ENCODE results near the gene LAMC3.

The LAMC3 gene

GRCh38 chr9:130975932-130976841, 32.8 kb upstream of the LAMC3 start:
- DNase-seq (ENCODE audit: low read depth, low spot score): no peak
- H3K4me3 ChIP-seq (ENCODE audit: low read length): no peak overlapping the region

DNA sequence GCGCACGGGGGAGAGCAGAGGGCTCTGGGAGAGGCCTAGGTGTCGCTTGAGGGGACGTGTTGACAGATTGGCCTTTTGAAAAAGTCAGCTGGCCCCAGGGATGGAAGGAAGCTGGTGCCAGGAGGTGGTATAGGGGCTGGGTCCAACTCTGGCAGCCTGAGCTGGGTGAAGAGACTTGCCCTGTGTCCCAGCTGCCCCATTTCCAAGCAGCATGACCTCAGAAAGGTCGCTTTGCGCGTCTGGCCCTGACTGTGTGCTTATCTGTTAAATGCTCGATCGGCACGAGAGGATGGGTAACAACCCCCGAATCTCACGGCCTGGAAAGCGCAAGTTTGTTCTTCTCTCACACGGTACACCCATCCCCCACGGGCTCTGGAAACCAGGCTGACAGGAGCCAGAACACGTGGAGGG, 31.2 kb upstream of the LAMC3 start:
- no peak for DNase-seq (ENCODE audit: low read depth, low spot score)
- no peak overlapping the region for H3K4me3 ChIP-seq (ENCODE audit: low read length)

GRCh38 chr9:130979591-130980385, 29.2 kb upstream of the LAMC3 start:
- no peak overlapping the region for H3K4me3 ChIP-seq (ENCODE audit: low read length)

GRCh38 chr9:130980526-130980925, 28.4 kb upstream of the LAMC3 start:
- H3K4me3 ChIP-seq (ENCODE audit: low read length): no peak overlapping the region
- no peak for DNase-seq (ENCODE audit: low read depth, low spot score)

More at GRCh38 chr9:130979591-130980385, 29.2 kb upstream of the LAMC3 start:
- no peak for DNase-seq (ENCODE audit: low read depth, low spot score)

- no peak for DNase-seq (ENCODE audit: low read depth, low spot score)
- H3K4me3 ChIP-seq (ENCODE audit: low read length): no peak overlapping the region
These were observed 27.8 kb upstream of the LAMC3 start for GRCh38 chr9:130981002-130981755.

- no peak for DNase-seq (ENCODE audit: low read depth, low spot score)
- no peak overlapping the region for H3K4me3 ChIP-seq (ENCODE audit: low read length)
These were observed 27.2 kb upstream of the LAMC3 start for GRCh38 chr9:130981756-130982137.

DNA sequence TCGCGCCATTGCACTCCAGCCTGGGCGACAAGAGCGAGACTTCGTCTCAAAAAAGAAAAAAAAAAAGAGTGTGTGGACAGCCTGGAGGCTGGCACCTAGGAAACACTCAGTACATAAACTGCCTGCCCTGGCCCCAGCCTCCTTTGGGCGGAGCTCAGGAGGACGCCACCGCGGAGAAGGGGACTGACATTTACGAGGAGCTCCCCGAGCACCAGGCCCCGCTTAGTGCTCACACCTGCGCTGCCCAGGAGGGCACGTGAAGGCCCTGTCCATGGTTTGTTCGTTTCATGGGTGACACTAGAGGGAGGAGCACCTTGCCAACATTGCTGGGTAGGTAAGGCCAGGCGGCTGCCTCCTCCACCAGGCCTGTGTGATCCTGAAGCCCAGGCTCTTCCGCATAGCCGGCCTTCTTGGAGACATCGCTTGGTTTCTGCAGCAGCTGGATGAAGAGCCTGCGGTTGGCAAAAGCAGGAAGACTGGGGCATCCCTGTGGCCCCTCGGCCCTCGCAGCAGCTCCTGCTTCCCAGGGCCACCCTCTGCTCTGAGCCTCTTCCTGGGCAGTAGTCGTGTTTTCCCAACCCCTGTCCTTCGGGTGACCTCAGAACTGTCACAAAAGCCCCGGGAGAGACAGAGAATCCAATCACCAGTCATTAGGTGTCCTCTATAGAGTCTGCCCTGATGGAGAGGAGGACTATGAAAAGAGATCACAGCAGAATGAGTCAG, 26.2 kb upstream of the LAMC3 start:
- no peak overlapping the region for H3K4me3 ChIP-seq (ENCODE audit: low read length)
- no peak for DNase-seq (ENCODE audit: low read depth, low spot score)

GRCh38 chr9:130983359-130983670, 25.7 kb upstream of the LAMC3 start:
- no peak overlapping the region for H3K4me3 ChIP-seq (ENCODE audit: low read length)

GRCh38 chr9:130983970-130984369, 25.0 kb upstream of the LAMC3 start:
- no peak for DNase-seq (ENCODE audit: low read depth, low spot score)
- H3K4me3 ChIP-seq (ENCODE audit: low read length): no peak overlapping the region

More at GRCh38 chr9:130983359-130983670, 25.7 kb upstream of the LAMC3 start:
- DNase-seq (ENCODE audit: low read depth, low spot score): no peak

DNA sequence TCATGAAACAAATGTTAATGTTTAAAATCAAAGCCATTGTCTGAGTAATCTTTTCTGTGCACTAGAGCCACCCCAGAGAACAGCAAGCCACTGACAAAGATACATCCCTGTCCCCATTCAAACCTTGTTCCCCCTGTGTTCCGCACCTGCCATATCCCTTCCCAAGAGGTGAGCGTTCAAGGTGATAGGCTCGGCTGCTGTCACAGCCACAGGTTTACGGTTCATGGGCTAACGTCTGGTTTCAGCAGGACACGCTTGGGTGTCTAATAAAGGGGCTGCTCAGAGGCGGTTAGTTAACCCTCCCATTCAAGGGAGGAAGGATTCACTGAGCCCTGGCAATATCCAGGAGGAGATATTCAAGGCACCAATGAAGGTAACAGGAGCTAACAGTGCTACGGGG, 24.5 kb upstream of the LAMC3 start:
- H3K4me3 ChIP-seq (ENCODE audit: low read length): no peak overlapping the region
- DNase-seq (ENCODE audit: low read depth, low spot score): no peak

DNA sequence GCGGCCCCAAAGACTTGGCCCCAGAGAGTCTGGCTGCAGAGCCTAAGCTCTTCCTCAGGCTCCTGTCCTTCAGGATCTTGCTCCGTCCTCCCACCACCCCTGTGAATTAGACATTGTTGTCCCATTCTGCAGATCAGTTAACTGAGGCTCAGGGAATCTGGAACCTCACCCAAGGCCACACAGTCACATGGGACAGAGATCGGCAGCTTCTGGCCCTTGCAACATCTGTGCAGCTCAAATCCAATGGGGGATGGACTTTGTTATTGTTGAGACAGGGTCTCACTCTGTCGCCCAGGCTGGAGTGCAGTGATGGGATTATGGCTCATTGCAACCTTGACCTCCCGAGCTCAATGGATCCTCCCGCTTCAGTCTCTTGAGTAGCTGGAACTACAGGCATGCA, 23.9 kb upstream of the LAMC3 start:
- no peak for DNase-seq (ENCODE audit: low read depth, low spot score)
- H3K4me3 ChIP-seq (ENCODE audit: low read length): no peak overlapping the region

DNA sequence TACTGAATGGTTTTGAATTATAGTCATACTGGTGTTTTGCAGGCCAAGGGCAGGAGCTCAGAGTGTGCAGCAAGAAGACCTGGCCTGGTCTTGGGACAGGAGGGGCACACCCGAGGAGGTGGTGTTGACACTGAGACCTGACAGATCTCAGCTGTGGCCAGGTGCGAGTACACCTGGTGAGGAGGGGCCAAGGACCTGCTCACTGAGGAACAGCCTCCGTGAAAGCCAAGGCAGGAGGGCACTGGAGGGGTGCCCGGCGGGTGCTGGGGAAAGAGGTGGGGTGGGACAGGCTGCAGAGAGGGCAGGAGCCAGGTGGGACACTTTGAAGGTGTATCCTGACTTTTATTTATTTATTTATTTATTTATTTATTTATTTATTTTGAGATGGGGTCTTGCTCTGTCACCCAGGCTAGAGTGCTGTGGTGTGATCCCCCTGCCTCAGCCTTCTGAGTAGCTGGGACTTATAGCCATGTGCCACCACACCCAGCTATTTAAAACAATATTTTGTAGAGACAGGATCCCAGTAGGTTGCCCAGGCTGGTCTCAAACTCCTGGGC, 23.3 kb upstream of the LAMC3 start:
- no peak for DNase-seq (ENCODE audit: low read depth, low spot score)

DNA sequence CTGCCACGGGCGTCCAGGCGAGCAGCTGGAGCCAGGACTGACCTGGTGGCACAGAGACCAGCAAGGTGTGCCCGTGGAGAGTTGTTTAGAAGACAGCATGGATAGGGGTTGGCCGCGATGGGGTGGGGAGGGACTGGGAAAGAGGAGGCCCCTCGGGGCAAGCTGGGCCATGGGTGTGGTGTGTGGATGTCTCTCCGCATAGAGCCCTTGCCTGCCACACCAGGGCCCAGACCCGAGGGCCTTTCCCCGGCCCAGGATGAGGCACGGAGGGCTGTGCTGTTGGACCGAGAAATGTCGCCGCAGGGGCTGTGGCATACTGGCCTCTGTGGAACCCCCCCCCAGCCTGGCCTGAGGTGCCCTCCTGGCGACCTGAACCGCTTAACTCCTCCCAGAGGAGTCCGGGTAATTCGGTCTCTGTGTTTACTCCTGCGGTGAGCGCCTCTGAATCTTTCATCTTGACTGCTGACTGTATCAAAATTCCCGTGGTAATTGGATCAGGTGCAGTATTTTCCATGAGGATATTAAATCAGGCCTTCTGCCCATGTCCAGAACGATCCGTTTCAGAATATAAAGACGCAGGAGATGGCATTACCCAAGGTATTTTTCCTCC, 22.5 kb upstream of the LAMC3 start:
- no peak for DNase-seq (ENCODE audit: low read depth, low spot score)
- H3K4me3 ChIP-seq (ENCODE audit: low read length): no peak overlapping the region

More for the DNA sequence above, 23.3 kb upstream of the LAMC3 start:
- no peak overlapping the region for H3K4me3 ChIP-seq (ENCODE audit: low read length)

DNA sequence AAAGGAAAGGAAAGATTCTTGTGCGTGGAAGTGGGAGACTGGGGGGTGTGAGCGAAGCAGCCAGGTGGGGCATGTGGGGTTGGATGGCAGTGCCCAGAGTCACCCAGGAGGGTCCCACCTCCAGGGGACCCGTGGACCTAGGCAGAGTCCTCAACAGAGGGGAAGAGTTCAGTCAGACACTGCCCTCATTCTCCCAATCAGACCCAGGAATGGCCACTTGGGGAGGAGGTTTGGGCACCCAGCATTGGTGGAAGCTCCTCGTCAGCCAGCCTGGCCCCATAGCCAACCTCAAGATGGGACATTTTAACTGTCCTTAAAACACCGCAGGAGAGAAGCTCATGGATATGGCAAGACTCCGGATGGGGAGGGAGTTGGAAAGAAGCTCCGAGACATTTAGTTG, 21.9 kb upstream of the LAMC3 start:
- H3K4me3 ChIP-seq (ENCODE audit: low read length): no peak overlapping the region
- no peak for DNase-seq (ENCODE audit: low read depth, low spot score)

- DNase-seq (ENCODE audit: low read depth, low spot score): no peak
These were observed 21.1 kb upstream of the LAMC3 start for GRCh38 chr9:130987738-130988399.

GRCh38 chr9:130988400-130988747, 20.6 kb upstream of the LAMC3 start:
- H3K4me3 ChIP-seq (ENCODE audit: low read length): no peak overlapping the region
- DNase-seq (ENCODE audit: low read depth, low spot score): no peak

More at GRCh38 chr9:130987738-130988399, 21.1 kb upstream of the LAMC3 start:
- no peak overlapping the region for H3K4me3 ChIP-seq (ENCODE audit: low read length)

DNA sequence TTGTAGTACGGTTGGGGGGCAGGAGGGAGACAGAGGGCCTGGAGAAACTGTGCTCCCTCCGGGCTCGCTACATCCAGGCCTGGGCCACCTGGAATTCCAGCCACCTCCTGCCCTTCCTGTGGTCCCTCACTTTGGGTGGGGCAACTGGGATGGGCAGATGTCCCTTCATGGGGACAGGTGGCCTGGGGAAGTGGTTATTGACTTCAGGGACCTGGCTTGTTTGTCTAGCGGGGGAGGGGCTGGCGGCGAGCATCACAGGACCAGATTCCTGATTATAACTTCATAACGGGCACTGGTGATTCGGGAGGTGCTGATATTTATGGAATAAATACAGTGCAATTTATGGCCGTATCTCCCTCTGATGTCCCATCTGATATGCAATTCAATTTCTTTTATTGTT, 20.1 kb upstream of the LAMC3 start:
- H3K4me3 ChIP-seq (ENCODE audit: low read length): no peak overlapping the region
- no peak for DNase-seq (ENCODE audit: low read depth, low spot score)

DNA sequence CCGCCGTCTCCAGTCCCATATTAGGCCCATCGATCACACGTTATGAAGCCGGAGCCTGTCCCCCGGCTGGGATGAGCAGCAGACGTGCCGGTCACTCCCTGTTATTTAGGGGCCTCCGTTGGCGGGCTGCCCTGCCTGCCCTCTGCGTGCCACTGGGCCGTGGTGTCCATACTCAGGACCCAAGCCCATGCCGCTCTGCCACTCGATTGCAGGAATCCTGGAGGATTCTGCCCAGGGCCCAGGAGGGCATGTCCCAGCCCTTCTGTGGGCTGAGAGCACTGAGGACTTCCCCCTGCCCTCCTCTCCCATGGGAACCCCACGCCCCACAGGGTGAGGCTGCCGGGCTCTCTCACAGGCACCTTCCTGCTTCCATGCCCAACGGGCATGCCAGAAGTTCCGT, 19.6 kb upstream of the LAMC3 start:
- no peak overlapping the region for H3K4me3 ChIP-seq (ENCODE audit: low read length)
- no peak for DNase-seq (ENCODE audit: low read depth, low spot score)
